Germinal center (tissue), 1 donor: Measurements from ENCODE around the gene PCYT2.
"Not testable (repeated sequence)": the region's sequence is repeated elsewhere in the genome, so short reads cannot be mapped to it uniquely, and the experiment has no call there.

Experiments
- DNase-seq: peaks from one replicate; pipeline ENCODE4 v3.0.0; 2012; ENCODE audit warnings: mixed read lengths, low spot score

Gene PCYT2

GRCh38 chr17:81911277-81911961 is at the start of gene PCYT2:
Gene PCYT2, minus strand, starts transcription at chr17:81911399. Its CDS starts 44 bp downstream, at chr17:81911355.
- DNase-seq: peak; percentile 100

GRCh38 chr17:81960130-81960958 is 49.1 kb upstream of the PCYT2 start:
- no peak for DNase-seq

DNA sequence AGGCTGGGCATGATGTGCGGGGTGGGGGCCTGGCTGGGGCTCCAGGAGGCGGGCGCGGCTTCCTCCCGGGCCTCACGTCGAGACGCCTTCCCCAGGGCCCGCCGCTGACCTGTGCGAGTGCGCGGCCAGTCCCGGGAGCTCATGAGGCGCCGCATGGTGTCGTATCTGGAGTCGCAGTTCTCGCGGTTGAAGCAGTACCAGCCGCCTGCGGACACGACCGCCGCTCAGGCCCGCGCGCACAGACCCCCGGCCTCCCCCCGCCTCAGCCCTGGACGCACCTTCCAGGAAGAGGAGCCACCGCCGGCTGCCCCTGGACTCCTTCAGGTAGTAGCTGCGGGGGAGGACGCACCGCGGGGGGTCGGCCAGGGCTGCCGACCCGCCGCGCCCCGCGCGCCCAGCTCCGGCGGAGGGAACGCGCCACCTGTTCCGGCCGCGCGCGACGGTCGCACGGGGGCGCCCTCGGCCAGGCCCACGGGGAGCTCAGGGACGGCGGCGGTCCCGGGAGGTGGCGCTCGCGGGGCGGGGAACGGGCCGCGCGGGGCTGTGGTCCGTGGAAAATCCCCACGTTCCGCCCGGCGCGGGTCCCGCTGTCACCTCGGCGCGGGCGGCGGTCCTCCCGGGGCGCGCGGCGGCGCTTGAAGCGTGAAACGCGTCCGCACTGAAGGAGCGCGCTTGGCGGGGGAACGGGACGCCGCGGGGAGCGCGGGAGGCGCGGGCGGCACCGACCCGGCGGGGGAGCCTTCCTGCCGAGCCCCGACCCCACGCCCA is 48.3 kb upstream of the PCYT2 start:
- peak; percentile 74 for DNase-seq

- DNase-seq: no peak
These were observed 47.6 kb upstream of the PCYT2 start for GRCh38 chr17:81958633-81959342.

- DNase-seq: no peak
These were observed 46.7 kb upstream of the PCYT2 start for GRCh38 chr17:81957691-81958432.

DNA sequence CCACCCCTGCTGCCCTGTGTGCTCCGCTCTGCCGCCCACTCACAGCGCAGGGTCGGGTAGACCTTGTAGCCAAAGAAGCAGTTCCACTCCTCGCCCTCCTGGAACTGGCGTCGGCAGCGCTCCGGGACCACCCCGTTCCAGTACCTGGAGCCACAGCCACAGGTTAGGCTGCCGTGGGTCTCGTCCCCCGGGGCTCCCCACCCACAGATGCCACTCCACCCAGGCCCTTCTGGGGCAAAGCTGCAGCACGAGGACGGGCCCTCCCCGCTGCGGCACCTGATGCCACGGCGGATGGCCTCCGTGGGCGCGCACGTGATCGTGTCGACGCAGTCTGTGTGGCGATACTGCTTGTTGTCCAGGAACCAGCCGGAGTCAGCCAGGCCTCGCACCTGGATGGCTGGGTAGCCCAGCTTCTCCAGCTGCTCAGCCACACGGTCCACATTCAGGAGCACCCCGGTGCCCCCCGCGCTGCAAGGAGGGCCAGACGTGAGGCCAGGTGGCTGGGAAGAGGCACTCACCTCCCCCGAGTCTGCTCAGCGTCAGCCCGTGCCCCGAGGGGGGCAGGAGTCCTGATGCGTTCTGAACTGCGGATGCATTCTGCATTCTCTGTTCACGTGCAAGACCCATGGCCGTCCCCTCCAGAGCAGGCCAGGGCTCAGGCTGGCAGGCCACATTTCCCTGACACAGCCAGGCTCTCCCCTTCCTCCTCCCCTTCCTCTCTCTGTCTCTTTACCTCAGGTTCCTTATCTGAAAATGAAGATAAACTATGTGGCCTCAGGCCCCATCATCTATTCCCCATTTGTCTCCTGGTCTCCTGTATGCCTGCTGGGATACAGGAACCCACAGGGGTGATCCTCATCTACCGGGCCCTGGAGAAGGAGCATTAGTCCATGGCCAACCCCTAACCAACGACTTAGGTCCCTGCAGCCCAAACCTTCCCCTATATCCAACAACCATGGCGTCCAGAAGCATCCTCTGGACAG is 45.7 kb upstream of the PCYT2 start:
- DNase-seq: no peak

- no peak for DNase-seq
These were observed 44.8 kb upstream of the PCYT2 start for GRCh38 chr17:81955756-81956544.

- DNase-seq: no peak
These were observed 44.0 kb upstream of the PCYT2 start for GRCh38 chr17:81955058-81955681.

- no peak for DNase-seq
These were observed 43.2 kb upstream of the PCYT2 start for GRCh38 chr17:81954131-81955057.

DNA sequence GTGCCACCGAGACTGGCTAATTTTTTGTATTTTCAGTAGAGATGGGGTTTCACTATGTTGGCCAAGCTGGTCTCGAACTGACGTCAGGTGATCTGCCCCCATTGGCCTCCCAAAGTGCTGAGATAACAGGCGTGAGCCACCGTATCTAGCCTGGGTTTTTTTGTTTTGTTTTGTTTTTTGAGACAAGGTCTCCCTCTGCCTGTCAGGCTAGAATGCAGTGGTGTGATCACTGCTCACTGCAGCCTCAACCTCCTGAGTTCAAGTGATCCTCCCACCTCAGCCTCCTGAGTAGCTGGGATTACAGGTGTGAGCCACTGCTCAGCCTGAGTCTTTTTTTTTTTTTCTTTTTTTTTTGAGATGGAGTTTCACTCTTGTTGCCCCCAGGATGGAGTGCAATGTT is 42.2 kb upstream of the PCYT2 start:
- not testable (repeated sequence) for DNase-seq

DNA sequence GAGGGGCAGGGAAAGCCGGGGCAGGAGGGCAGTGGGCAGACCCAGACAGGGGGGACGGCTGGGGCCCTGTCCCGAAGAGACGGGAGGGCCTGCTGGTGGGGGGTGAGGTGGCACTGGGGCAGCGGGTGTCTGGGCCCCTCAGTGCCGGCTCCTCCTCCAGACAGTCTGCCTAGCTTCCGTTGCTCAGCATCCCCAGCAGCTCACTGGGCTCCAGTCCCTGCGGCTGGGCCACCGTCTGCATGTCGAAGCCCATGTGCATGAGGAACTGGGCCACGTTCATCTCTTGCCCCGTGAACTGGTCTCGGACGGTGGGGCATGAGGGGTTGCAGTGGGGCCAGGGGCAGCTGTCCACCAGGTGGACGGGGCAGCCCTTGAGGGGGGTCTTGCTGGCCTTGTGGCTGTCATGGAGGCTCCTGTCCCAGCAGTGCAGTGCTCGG is 41.6 kb upstream of the PCYT2 start:
- no peak for DNase-seq

GRCh38 chr17:81951785-81952684 is 40.8 kb upstream of the PCYT2 start:
- no peak for DNase-seq

DNA sequence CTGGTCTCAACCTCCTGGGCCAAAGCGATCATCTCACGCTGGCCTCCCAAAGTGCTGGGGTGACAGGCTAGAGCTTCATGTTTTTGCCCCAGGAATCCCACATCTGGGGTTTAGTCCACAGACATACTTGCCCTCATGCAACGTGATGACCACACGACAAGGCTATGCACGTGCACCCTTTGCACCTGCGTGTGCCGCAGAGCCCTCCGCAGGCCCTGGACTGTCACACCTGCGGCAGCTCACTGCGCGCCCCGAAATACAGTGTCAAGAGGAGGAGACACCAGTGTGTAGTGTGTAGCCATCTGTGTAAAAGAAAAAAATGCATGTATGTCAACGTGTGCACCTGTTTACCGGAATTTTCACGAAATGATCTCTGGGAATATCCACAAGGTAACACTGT is 39.3 kb upstream of the PCYT2 start:
- no peak for DNase-seq

DNA sequence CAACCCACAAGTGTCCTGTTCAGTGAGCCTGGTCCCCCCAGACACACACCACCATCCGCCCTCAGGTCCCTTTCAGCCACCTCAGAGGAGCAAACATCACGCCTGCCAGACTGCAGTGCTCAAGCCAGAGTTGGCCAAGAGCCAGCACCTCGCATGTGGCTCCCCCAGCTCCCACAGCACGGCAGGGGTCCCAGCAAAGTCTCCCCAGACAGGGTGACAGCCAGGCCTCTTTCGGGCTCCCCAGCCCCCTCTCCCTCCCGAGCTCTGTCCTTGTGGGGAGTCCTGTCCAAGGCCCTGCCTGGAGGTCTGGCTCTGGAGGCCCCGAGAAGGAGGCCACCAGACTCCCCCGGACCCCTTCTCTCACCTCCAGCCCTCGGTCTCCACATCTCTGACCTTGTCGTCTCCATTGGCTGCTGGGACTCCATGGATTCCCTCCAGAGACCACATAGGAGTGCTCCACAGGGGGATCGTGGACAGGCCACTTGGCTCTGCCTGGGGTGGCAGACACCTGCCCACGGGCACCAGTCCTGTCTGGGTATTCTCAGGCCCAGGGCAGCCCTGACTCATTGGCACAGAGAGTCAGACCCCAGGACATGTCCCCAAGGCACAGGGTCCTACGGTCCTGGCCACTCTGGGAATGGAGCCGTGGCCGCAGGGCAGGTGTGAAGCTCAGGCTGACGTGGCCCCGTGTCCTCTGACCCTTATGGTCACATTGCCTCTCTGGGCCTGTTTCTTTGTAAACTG is 37.6 kb upstream of the PCYT2 start:
- DNase-seq: no peak

GRCh38 chr17:81947189-81947588 is 36.0 kb upstream of the PCYT2 start, which contains the start of gene MYADML2:
Gene MYADML2, minus strand, starts transcription at chr17:81947233. Its CDS starts 5,492 bp downstream, at chr17:81941741.
- DNase-seq: no peak

- DNase-seq: no peak
These were observed 33.7 kb upstream of the PCYT2 start for GRCh38 chr17:81944858-81945257.
